Activated CD4-positive, alpha-beta T cell treated with anti-CD3 and anti-CD28 coated beads for 24 hours (primary cell): ENCODE measurements around the gene GCN1.

Experiments used
- DNase-seq, 2 donors: peaks; one replicate each; pipeline ENCODE4 v3.0.0-alpha.2; 2020; ENCODE audit warnings: low read depth in 2 of 2

Gene GCN1

DNA sequence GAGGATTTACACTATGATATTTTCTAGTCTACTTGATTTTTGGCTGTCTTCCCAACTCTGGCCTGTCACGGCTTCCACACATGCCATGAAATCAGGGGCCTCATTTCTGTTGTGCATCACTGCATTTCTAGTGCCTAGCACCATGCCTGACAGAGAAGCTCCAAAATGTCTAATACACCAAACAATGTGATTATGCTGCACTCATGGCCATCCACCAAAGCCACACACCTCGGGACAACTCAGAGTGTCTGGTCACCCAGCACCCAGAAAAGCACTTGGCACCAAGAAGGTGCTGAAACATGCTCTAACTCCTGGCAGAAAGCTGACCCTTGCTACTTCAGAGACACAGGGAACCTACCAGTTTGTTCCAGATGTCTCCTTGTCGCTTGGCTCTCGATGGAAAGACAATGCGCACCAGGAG, 11.3 kb downstream of the GCN1 start:
- no peak for DNase-seq

DNA sequence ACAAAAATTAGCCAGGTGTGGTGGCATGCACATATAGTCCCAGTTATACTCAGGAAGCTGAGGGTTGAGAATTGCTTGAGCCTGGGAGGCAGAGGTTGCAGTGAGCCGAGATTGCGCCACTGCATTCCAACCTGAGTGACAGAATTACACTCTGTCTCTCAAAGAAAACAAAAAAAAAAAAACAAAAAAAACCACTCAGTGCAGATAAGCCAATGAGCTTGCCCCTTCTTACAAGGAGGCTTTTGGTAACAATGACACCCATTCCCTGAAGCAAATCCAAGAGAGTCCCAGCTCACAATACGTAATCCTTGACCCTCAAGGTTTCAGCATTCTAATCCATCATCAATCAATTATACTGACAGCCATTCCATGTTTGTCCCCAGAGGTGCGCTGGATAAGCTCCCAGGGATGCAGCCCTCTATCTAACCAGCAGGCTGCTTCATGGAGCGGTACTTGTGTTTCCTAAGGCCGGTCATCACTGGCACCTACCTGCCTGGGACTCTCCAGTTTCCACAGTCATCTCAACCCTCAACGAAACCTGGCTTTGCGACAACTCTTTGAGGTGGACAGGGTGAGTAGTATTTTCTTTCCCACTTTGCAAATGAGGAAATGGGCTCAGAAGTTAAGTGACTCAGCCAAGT, 12.4 kb downstream of the GCN1 start:
- no peak for DNase-seq

DNA sequence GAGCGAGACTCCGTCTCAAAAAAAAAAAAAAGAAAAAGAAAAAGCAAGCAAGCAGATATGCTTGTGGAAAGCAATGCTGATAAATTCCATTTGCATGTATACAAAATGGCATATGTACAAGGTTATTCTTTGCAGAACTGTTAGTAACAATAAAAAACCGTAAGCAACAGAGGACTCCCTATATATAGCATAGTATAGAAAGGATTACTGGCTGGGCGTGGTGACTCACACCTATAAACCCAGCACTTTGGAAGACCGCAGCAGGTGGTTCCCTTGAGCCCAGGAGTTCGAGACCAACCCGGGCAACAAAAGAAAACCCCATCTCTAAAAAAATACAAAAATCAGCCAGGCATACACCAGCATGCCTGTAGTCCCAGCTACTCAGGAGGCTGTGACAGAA, 13.5 kb downstream of the GCN1 start:
- DNase-seq: no peak

DNA sequence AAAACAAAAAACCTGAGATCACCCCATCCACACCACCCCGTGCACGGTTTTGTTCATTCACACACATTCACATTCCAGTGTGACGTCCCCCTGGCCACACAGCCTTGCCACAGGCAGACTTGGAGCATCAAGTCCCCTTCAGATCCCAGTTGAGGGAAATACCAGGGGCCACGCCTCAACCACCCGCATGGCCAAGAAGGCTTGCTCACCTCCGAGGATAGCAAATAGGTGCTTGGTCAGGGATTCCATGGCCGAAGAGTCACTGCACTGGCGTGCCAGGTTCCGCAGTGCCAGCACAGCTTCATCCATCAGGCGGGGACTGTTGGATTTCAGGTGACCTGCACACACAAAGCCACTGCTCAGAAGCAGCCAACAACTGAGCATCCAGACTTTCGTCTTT, 19.0 kb downstream of the GCN1 start:
- no peak for DNase-seq

DNA sequence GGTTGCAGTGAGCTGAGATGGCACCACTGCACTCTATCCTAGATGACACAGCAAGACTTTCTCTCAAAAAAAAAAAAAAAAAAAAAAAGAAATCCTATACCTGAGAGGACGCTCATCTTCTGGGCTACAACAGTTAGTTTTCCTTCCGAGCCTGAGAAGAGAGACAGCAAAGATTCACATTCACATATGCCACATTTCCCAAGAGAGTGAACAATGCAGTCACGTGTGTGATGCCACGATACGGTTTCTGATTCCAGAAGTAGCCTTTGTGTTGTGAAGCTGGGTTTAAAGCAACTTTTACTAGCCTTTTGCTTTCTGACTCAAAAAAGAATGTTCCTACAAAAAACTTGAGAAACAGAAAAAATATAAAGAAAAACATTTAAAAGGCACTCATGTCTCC, 19.5 kb downstream of the GCN1 start:
- DNase-seq: no peak

DNA sequence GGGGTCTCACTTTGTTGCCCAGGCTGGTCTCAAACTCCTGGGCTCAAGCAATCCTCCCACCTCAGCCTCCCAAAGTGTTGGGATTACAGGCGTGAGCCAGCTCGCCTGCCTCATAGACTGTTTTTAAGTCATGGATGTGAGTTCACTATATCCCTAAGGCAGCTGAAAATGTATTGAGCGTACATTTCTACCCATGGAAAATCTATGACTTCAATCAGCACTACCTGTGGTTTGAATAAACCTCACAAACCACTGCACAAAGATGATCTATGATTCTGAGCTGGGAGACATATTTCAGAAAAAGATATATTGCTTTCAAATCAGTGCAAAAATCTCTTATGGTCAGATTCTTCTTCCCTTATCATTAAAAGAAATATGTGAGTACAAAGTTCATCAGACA, 22.5 kb downstream of the GCN1 start:
- no peak for DNase-seq

DNA sequence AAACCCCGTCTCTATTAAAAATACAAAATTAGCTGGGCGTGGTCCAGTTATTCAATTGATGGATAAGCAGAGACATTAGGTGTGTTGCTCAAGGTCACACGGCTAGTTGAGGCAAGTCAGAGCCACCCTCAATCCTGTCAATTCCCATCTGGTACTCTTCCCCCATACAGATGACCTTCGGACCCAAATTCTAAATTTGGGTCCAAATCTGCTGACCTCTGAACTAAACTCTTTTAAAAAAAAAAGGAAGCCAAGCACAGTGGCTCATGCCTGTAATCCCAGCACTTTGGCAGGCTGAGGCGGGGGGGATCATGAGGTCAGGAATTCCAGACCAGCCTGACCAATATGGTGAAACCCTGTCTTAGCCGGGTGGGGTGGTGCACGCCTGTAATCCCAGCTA, 23.9 kb downstream of the GCN1 start:
- no peak for DNase-seq

DNA sequence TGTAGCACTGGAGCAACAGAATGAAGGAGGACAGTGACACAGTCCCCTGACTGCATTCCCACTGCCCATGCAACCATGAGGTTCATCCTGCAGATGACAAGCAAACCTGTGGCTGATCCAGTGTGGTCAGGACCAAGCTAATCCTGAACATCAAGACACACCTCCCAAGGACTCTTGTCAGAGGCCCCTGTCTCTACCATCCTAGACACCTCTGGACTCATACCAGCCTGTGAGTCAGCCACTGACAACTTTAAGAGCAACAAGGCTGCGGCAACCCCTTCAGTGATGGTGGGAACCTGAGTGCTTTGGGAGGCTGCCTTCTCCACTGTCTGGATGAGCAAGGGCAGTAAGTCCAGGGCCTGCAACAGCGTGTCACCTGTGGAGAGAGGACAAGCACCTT, 24.6 kb downstream of the GCN1 start:
- no peak for DNase-seq

DNA sequence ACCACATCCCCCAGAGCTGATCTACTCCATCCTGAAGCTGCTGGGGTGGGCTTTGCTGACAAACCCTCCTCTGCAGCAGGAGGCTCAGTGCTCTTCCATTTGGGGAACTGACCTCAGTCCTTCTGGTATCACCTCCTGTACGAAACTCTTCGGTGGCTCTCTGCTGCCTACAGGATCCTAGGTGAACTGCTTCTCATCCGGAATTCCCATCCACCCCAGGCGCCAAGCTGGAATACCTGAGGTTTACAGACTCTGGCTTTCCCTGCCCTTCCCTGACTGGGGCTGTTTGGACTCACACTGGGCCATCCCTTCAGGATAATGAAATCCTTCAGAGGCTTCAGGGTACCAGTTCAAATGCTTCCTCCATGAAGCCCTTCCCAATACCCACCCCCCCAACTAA, 26.2 kb downstream of the GCN1 start:
- DNase-seq: no peak

DNA sequence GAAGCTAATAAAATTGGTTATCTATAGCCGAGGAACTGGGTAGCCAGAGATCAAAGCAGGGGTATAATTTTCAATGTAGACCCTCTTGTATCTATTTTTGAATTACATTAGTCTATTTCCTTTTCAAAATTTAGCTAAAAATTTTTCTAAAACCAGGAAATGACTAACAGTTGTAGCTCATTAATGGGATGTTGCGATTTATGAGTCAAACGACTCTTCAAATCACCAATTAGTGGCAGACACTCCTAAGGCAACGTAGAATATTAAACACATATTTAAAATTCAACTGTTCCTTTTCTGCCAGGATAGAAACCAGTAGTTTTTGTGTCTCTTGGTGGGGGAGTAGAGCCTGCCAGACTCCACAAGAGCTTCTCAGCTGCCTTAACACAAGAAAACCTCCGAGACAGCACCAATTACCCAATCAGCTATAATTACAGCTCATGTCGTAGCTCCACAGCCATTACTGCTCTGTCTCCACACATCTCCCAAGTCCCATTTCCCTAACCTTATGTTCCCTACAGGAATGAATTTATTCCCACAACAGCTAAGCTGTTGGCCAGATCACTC, 26.9 kb downstream of the GCN1 start:
- no peak for DNase-seq

DNA sequence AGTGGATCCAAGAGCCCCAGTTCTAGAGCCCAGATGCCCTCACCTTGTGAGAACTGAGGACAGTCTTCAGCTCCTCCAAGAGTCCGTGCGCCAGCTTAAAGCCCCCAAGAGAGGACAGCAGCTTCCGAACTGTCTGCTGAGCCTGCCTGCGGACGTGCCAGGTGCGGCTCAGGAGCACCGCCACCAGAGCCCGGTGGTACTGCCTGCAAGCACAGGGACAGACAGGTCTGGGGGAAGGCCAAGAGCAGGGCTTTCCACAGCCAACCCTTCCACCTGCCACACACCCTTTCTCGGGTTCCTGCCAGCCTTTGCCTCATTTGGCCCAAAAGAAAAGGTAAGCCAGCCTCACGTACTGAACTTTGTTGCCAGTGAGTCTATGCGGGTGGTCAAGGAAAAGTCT, 30.2 kb downstream of the GCN1 start:
- no peak for DNase-seq

DNA sequence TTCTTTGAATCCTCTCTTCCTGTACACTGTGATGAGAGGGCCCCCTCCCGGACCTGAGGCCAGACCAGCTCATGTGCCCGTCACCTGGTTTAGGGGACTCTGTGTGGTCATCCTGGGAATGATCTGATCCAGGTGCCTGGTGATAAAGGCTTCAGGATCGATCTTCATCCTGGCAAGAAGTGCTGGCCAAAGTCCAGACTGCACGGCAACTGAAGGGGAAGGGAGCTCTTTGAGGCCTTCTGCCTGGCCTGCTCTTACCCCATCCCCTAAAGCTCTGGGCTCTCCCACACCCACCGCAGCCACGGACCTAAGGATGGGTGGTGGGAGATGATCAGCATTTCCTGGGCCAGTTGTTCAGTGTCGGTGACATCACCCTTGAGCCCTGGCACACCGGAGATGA, 31.8 kb downstream of the GCN1 start:
- no peak for DNase-seq

DNA sequence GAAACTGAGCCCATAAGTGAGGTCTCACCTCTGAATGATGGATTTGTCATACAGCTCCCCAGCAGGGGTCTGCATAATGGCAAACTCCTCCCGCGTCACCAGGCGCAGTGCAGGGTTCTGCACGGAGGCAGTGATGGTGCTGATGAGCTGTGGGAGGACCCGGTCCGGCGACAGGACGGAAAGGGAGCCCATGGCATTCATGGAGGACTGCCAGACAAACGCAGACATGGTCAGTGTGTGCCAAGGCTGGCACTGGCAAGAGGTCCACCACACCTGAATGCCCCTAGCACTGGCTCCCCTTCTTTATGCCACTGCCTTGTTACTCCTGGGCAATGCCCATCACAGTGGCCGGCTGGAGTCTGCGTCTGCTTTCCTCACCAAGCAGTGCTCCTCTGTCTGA, 32.7 kb downstream of the GCN1 start:
- DNase-seq: no peak

DNA sequence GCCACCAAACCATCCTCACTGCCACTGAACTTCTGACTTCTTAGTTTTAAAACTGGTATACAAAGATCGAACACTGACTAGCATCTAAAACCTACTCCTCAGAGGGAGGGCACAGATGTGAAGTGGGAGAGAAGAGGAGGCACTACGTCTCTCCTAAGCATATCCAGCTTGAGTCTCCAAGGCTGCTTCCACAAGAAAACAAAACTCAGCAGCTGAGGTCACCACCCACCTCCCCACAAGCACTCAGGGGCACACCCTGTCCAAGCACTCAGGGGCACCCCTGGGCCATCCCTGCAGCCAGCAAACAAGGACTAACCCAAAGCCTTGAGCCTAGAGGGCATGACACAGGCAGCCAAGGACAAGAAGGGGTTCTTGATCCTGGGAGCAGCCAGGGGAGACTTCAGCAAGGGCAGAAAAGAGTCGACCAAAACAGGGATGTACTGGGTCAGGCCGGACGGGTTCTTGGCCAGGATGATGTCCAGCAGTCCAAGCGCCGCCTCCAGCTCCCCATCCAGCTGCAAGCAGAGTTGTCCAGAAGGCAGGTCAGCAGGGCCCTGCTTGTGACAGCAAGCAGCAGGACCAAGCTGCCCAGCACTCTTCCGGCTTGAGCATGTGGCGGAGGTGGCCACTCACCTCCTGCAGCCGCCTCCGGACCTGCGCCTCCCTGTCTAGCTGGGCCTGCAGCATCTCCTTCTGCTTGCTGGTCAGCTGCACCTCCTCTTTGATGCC, 34.8 kb downstream of the GCN1 start:
- no peak for DNase-seq

DNA sequence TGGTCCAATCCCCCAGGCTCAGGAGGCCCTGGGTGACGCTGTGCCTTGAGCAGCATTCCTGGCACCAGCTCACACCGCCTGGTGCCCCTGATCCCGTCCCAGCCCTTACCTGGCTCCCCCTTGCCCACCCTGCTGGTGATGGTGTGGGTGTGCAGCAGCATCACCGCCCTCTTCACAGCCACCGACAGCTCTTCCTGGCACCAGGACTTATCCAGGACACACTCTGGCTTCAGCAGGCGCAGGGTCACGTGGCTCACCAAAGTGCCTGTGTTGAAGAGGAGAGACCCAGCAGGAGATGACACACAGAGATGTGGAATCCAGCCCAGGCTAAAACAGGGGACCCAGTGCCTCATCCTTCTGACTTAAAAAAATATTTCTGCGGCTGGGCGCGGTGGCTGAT, 36.2 kb downstream of the GCN1 start:
- no peak for DNase-seq

DNA sequence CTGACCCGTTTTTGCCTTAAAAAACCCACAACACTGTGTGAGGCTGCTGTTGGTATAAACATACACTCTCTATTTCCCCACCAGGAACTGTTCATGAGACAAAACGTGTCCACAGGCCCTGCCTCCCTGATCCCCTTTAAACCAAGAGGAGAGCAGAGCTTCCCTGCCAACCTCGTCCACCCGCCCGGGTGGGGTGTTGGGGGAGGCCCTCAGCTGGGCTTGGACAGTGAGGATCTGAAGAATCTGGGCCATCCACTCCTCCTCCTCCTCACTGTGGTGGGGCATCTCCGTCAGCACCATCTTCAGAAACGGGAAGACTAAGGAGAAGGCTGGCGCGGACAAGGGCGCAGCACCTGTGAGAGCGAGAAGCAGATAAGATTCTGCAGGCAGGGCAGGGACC, 36.8 kb downstream of the GCN1 start:
- DNase-seq: no peak

DNA sequence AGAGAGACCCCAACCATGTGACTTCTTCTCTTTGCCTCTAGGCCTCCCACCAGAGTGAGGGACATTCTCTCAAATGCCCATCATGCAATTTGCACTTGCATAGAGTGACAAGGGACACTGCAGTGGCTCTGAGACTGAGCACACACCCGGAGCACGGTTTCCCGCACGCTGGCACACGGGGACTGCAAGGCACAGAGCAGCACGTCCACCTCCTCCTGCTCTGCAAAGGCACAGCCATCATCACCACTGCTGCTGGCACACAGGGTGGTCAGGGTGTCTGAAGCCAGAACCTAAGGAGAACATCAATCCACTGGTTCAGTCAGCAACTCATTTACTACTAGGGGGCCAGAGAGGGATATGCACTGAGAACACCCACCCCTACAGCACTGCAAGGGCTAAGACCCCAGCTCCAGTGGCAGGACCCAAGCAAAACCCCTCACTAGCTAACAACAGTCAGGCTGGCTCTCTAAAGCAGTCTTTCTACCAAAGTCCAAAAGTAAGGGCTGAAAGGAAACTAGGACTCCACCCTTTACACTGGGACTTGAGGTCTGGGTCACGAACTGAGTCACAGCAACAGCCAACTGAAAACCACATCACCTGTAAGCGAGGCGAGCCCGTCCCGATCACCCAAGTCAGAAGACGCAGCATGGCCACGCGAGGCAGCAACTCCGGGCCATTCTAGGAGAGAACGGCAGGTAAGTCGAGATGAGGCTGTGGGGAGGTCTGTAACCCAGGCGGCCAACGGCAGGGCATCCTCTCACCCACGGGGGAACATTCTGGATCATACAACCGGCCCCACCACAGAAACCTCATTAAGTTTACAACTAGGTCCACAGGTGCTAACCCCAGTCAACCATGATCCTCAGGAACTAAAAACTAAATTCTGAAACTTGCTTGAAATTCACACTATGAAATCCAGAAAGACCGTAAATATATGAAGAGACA, 37.9 kb downstream of the GCN1 start:
- DNase-seq: no peak

DNA sequence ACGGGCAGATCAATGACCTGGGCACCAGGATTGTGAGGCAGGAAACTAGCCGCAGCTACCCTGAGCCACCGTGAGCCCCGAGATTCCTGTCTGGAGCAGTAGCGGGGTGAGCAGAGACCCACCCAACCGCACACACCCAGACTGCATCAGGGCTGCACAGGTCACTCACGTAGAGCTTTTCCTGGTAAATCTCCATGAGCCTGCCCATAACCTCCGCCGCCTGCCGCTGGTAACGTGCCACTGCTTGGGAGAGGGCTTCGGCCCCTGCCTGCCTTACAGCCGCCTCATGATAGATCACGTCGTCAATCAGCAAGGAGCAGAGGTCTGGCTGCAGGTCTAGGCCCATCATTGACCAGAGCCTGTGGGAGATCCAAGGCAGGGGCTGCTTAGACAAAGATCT, 39.4 kb downstream of the GCN1 start:
- DNase-seq: no peak

DNA sequence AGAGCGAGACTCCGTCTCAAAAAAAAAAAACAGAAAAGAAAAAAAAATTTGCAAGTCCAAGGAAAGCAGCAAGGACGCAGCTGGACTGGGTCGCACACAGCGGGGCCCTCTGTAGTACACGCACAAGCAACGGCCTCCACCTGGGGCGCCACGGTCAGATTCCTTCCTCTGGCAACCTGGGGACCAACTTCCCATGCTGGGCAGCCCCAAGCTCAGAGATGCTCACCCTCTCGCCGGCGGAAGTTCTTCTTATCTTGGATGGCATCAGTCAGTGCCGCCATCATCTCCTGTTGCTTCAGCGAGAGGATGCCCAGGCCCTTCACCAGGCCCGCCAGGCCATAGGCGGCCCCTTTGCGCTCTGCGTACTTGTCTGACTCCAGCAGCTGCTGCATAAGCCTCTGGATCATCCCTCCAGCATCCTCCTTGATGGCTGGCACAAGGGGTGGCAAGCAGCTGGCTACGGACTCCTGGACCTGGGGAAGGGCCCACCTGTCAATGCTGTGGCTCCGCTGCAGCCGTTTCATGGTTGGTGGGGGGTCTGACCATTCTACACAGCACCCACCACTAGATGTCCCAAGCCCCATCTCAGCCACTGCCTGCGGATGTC, 43.5 kb downstream of the GCN1 start:
- no peak for DNase-seq

DNA sequence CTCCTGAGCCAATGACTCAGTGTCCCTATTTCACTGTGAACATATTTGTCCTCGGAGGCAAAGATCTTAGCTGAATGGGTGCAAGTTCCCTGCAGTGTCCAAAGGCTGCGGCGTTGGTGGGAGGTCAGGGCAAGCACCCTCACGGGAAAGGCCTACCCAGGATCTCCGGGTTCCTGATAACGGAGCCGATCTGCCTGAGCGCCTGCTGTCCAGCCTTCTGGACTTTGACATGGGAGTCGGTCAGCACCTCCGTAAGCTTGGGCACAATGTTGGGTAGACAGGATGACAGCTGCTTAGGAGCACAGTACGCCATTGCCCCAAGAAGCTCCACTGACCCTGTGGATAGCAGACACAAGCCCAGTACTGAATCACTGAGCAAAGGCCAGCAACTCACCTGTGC, 46.5 kb downstream of the GCN1 start:
- DNase-seq: no peak

DNA sequence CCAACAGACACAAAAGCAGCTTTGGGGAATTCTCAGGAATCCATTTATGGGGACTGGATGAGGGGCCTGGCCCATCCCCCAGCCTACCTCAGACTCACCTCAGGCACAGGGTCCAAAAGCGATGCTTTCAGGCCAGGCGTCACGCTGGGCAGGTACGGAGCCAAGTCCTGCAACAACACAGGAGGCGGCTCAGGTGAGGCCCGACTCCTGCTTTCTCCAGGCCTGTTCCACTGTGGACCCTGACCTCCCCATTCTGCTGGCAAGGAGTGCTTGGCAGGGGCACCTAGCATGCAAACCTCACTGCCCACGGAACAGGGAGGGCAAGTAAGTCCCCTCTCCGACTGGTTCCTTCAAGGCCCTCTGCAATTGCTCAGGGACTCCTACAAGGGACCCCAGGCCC, 49.4 kb downstream of the GCN1 start:
- DNase-seq: no peak

DNA sequence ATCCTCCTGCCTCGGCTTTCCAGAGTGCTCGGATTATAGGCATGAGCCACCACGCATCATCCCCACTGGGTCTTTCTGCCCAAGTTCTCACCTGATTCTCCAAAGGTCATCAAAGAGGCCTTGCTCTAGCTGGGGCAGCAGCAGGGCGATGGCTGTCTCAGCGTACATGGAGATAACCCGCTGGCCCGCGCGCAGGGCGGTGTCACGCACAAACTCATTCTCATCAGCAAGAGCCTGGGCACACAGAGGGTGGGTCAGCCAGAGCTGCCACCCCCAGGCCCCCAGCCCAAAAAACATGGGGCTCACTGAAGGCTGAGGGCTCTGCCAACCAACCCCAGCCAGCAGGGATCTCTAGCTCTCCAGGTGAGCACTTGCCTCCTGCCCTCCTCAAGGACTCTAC, 50.3 kb downstream of the GCN1 start:
- no peak for DNase-seq
